ENCODE data around the gene SIGLEC10. TPM values are rescaled to one million over a fixed set of nuclear protein-coding genes. Genes with fewer than 3 reads are reported as not detected.
A peak's percentile ranks its signal among the peaks of the same experiment; 100 is the strongest.
"Not testable (repeated sequence)": the region's sequence is repeated elsewhere in the genome, so short reads cannot be mapped to it uniquely, and the experiment has no call there.

SIGLEC10 gene
- total and polyA plus RNA-seq, 5 donors = 0.62 to 6.5 (median 1.9) TPM

- no peaks in the 10 kb centered on the region for H3K27me3 ChIP-seq (ENCODE audit: control insufficient read depth, insufficient read depth)
- WGBS = 91% methylated on average over 15 of the region's 15 CpGs
- ATAC-seq (no peak), DNase-seq (no peak)
- H3K4me3 ChIP-seq (ENCODE audit: low read length) = no peak overlapping the region
- H3K9me3 ChIP-seq (ENCODE audit: control insufficient read depth, low read length) = no peaks in the 10 kb centered on the region
- H3K4me1 ChIP-seq (ENCODE audit: control insufficient read depth, insufficient read depth, low read length) = no peaks in the 10 kb centered on the region
- intact Hi-C loops (cut with DNase I) = no loop called here
- no peak overlapping the region for H3K27ac ChIP-seq (ENCODE audit: low read length)
Observed at GRCh38 chr19:51410950-51411748, 6.3 kb downstream of the SIGLEC10 start.

- WGBS = 54% methylated on average over 6 of the region's 6 CpGs
- Histone ChIP-seq H3K9me3 (ENCODE audit: control insufficient read depth, low read length) (no peaks in the 10 kb centered on the region), H3K27me3 (ENCODE audit: control insufficient read depth, insufficient read depth) (no peaks in the 10 kb centered on the region), H3K4me1 (ENCODE audit: control insufficient read depth, insufficient read depth, low read length) (no peaks in the 10 kb centered on the region), H3K27ac (ENCODE audit: low read length) (no peak overlapping the region), H3K4me3 (ENCODE audit: low read length) (no peak overlapping the region)
- intact Hi-C loops (cut with DNase I) = no loop called here
- ATAC-seq (peak in 1 of 2 donors; percentile 63), DNase-seq (no peak)
Observed at GRCh38 chr19:51407511-51408131, 9.8 kb downstream of the SIGLEC10 start.

DNA sequence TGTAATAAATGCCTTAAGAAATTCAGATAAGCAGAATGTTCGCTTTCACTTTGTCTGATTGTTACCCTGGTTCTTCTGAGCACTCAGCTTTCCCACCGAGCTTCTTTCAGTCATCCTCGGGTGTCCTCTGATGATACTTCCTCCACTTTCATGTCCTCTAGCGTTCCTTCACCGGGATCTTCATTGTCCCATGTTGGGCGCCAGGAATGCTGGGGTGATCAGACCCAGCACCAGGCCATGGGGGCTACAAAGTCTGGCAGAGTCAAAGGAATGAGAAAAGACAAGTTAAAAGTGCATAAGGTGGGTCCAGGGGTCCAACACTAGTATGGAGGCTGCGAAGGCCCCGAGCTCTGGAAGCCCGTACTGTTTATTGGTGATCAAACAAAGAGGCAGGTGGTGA, 15.3 kb downstream of the SIGLEC10 start:
- intact Hi-C loops (cut with DNase I) = no loop called here
- Histone ChIP-seq H3K4me3 (ENCODE audit: low read length) (no peak overlapping the region), H3K27ac (ENCODE audit: low read length) (no peak overlapping the region), H3K27me3 (ENCODE audit: control insufficient read depth, insufficient read depth) (no peaks in the 10 kb centered on the region), H3K9me3 (ENCODE audit: control insufficient read depth, low read length) (no peaks in the 10 kb centered on the region), H3K4me1 (ENCODE audit: control insufficient read depth, insufficient read depth, low read length) (no peaks in the 10 kb centered on the region)
- ATAC-seq (no peak), DNase-seq (no peak)
- WGBS = 95% methylated on average over 9 of the region's 9 CpGs

DNA sequence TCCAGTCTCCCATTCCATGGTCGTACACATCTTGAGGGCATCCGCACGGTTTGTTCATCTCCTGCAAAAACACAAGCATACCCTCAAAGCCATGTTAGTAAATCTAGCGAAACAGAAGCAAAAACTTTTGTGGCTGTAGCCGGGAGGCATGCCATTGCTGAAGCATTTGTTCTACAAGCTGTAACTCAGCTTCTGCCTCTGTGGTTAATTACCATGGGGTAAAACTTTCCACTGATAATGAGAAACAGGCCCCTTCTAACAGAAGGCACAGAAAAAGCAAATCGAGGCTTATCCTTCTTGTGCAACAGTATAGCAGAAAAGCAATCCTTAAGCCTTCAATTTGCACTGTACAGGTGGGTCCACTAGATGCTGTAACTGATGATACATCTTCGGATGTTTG, 17.5 kb downstream of the SIGLEC10 start:
- intact Hi-C loops (cut with DNase I) = loop anchor here in 1 of 4 donors (10.0 kb wide), 1 partner anchor 65 kb away; no protein-coding TSS in a partner anchor
- not testable (repeated sequence) for H3K9me3 ChIP-seq (ENCODE audit: control insufficient read depth, low read length); H3K4me1 ChIP-seq (ENCODE audit: control insufficient read depth, insufficient read depth, low read length); ATAC-seq; H3K4me3 ChIP-seq (ENCODE audit: low read length); H3K27ac ChIP-seq (ENCODE audit: low read length); H3K27me3 ChIP-seq (ENCODE audit: control insufficient read depth, insufficient read depth); DNase-seq
- WGBS = 83% methylated on average over 7 of the region's 7 CpGs

DNA sequence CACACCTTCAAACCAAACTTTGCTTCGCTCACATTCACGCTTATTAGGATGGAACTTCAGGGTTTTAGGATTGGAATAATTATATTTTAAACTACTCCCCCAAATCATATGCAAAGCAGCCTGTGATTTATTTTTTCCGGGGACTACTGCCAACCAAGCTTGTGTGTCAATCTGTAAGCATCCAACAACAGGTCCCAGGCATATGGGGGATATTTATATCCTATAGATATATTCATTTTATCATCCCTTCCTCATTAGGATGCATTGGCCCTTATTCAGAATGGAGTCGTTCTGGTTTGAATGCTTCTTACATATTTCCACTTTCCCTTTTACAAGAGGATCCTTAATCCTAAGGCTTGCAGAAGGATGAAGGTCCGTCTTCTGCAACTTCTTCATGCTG, 18.2 kb downstream of the SIGLEC10 start:
- intact Hi-C loops (cut with DNase I) = loop anchor here in 1 of 4 donors (10.0 kb wide), 1 partner anchor 64 kb away; no protein-coding TSS in a partner anchor
- DNase-seq = no peak
- ATAC-seq = no peak
- H3K27ac ChIP-seq (ENCODE audit: low read length) = no peak overlapping the region
- no peak overlapping the region for H3K4me3 ChIP-seq (ENCODE audit: low read length)
- no peaks in the 10 kb centered on the region for H3K4me1 ChIP-seq (ENCODE audit: control insufficient read depth, insufficient read depth, low read length)
- 88% methylated on average over 5 of the region's 5 CpGs for WGBS
- no peaks in the 10 kb centered on the region for H3K9me3 ChIP-seq (ENCODE audit: control insufficient read depth, low read length)
- H3K27me3 ChIP-seq (ENCODE audit: control insufficient read depth, insufficient read depth) = no peaks in the 10 kb centered on the region

DNA sequence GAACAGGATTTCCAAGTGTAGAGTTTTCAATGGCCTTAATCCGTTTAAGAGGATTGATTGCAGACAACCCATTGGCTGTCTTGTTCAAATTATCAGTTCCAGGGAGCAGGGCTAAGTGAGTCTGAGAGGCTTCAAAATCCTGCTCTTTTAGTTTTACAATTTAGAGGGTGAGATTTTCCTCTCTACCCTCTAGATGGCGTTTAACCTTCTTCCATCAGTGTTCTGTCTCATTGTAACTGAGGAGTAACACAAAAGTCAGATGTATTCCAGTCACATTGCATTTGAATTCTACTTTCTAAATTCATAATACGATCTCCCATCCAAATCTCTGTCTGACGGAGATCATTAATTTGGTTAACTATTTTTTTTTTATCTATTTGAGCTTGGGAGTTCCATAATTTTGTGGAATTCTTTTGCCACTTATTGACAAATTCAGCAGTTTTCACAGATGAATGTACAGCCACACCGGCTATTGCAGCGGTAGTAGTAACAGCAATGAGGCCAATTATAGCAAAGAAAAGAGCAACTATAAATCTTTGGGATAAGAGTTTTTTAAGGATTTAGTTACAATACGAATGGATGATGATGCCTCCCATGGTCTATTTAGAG, 19.2 kb downstream of the SIGLEC10 start:
- intact Hi-C loops (cut with DNase I) = loop anchor here in 1 of 4 donors (10.0 kb wide), 1 partner anchor 63 kb away; no protein-coding TSS in a partner anchor
- no peaks in the 10 kb centered on the region for H3K4me1 ChIP-seq (ENCODE audit: control insufficient read depth, insufficient read depth, low read length)
- H3K27me3 ChIP-seq (ENCODE audit: control insufficient read depth, insufficient read depth) = no peaks in the 10 kb centered on the region
- H3K27ac ChIP-seq (ENCODE audit: low read length) = no peak overlapping the region
- no peak for DNase-seq
- H3K9me3 ChIP-seq (ENCODE audit: control insufficient read depth, low read length) = no peaks in the 10 kb centered on the region
- ATAC-seq = no peak
- 44% methylated on average over 7 of the region's 7 CpGs for WGBS
- H3K4me3 ChIP-seq (ENCODE audit: low read length) = no peak overlapping the region

DNA sequence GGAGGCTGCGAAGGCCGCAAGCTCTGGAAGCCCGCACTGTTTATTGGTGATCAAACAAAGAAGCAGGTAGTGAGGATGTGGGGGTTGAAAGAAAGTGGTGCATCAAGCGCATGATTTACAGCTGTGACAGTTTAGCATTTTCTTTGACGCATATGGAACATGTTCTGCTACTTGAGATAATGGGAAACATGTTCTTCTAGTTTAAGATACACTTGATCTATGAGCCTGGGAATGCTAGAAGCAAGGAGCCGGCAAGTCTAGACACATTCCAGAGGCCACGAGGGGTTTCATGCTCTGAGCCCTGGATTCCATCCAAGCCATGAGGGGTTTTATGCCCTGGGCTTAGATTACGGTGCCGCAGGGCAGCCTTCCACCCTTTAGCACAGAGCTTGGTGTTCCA, 20.0 kb downstream of the SIGLEC10 start:
- H3K4me3 ChIP-seq (ENCODE audit: low read length); H3K27ac ChIP-seq (ENCODE audit: low read length); DNase-seq; H3K9me3 ChIP-seq (ENCODE audit: control insufficient read depth, low read length); ATAC-seq; H3K4me1 ChIP-seq (ENCODE audit: control insufficient read depth, insufficient read depth, low read length); H3K27me3 ChIP-seq (ENCODE audit: control insufficient read depth, insufficient read depth): not testable (repeated sequence)
- intact Hi-C loops (cut with DNase I) = loop anchor here in 1 of 4 donors (10.0 kb wide), 1 partner anchor 63 kb away; no protein-coding TSS in a partner anchor
- WGBS = 64% methylated on average over 9 of the region's 9 CpGs

DNA sequence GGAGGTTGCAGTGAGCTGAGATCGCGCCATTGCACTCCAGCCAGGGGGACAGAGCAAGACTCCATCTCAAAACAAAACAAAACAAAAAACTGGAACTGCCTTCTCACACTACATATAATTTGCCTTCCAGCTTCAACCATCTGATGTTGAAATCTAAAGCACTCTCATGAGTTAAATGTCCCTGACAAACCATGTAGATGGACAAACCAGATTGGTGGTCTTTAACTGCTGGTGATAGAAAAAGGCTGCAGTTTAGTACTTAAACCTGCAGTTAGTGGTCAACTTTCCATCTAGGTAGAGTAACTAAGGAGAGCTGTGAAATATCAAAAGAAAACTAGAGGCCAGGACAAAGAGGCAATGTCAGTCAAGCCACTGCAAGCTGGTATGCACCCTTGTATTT, 21.3 kb downstream of the SIGLEC10 start:
- no peak overlapping the region for H3K27ac ChIP-seq (ENCODE audit: low read length)
- WGBS = 95% methylated on average over 2 of the region's 2 CpGs
- no peak overlapping the region for H3K4me3 ChIP-seq (ENCODE audit: low read length)
- H3K9me3 ChIP-seq (ENCODE audit: control insufficient read depth, low read length) = no peaks in the 10 kb centered on the region
- ATAC-seq (no peak), DNase-seq (no peak)
- intact Hi-C loops (cut with DNase I) = loop anchor here in 1 of 4 donors (10.0 kb wide), 1 partner anchor 61 kb away; no protein-coding TSS in a partner anchor
- no peaks in the 10 kb centered on the region for H3K27me3 ChIP-seq (ENCODE audit: control insufficient read depth, insufficient read depth)
- H3K4me1 ChIP-seq (ENCODE audit: control insufficient read depth, insufficient read depth, low read length) = no peaks in the 10 kb centered on the region

DNA sequence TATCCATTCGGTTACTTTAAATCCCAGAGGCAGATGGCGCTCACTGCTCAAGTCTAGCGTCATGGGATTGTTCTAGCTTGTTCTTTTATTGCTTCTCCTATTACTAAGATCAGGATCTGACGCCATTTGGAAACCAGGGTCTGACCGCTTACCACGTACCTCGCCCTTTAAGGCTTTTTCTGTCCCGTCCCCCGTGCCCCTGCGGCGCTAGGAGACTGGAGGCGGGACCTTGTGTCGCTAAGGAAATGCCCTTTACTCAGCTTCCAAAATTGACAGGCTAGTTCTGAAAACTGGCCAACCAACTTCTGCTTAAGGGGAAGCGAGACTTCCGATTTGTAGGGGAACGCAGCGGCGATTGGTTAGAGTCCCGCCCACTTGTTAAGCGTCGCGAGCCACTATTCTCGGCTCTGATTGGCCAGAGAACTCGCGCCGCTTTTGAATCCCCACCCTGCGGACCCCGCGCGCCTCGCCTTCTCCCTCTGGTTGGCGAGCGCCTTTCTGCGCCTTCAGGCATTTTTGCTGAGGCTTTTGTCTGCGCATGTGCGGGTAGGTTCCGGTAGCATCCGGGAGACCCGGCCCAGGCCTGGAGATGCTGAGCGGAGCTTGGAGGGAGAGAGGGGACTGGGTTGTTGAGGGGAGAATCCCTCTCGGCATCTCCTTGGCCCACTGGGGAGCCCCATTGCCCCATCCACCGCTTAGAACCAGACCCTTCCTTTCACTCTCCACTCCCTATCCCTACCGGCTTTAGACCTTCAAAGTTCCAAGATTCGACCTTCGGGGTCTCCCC, 23.2 kb downstream of the SIGLEC10 start:
- peak overlapping the region; percentile 55 for H3K27ac ChIP-seq (ENCODE audit: low read length)
- peak; percentile 94 to 96 (median 95) for DNase-seq
- no peaks in the 10 kb centered on the region for H3K4me1 ChIP-seq (ENCODE audit: control insufficient read depth, insufficient read depth, low read length)
- H3K27me3 ChIP-seq (ENCODE audit: control insufficient read depth, insufficient read depth) = no peaks in the 10 kb centered on the region
- H3K9me3 ChIP-seq (ENCODE audit: control insufficient read depth, low read length) = no peaks in the 10 kb centered on the region
- peak; percentile 97 to 98 for ATAC-seq
- peak overlapping the region; percentile 36 for H3K4me3 ChIP-seq (ENCODE audit: low read length)
- intact Hi-C loops (cut with DNase I) = loop anchor here in 1 of 4 donors (10.0 kb wide), 1 partner anchor 59 kb away; no protein-coding TSS in a partner anchor
- 1% methylated on average over 45 of the region's 45 CpGs for WGBS

DNA sequence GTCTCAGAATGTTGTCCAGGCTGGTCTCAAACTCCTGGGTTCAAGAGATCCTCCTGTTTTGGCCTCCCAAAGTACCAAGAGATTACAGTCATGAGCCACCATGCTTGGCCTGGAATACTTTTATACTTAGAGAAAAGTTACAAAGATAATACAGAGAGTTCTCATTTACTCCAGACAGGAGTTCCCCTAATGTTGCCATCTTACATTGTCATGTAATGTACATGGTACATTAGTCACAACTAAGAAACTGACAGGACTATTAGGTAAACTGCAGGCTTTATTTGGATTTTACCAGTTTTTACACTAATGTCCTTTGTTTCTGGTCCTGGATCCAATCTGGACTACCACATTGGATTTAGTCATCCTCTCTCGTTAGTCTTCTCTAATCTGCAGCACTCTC, 24.7 kb downstream of the SIGLEC10 start:
- no peak overlapping the region for H3K27ac ChIP-seq (ENCODE audit: low read length)
- ATAC-seq = no peak
- no peak for DNase-seq
- H3K27me3 ChIP-seq (ENCODE audit: control insufficient read depth, insufficient read depth) = no peaks in the 10 kb centered on the region
- H3K9me3 ChIP-seq (ENCODE audit: control insufficient read depth, low read length) = no peaks in the 10 kb centered on the region
- no peak overlapping the region for H3K4me3 ChIP-seq (ENCODE audit: low read length)
- intact Hi-C loops (cut with DNase I) = loop anchor here in 1 of 4 donors (10.0 kb wide), 1 partner anchor 58 kb away; no protein-coding TSS in a partner anchor
- 69% methylated on average over 1 of the region's 1 CpG for WGBS
- no peaks in the 10 kb centered on the region for H3K4me1 ChIP-seq (ENCODE audit: control insufficient read depth, insufficient read depth, low read length)

All from right cardiac atrium (tissue), 5 donors.